GM23338 (cell line): ENCODE measurements around the gene USH1C.

ENCODE experiments used
- CREB1 ChIP-seq: fragments of 250-450 bp; sonication (Bioruptor Pico); IDR thresholded peaks from 2 replicates; pipeline ENCODE4 v1.5.0; 2020; ENCODE audit warnings: low read depth, mild to moderate bottlenecking, moderate library complexity
- EZH2 ChIP-seq: fragments of 200-600 bp; sonication (generic); IDR thresholded peaks from one replicate; pipeline ENCODE4 v1.8.0; 2017; ENCODE audit warnings: antibody characterized with exemption, mild to moderate bottlenecking, low read depth; ENCODE audit not compliant: unreplicated experiment
- EZH2phosphoT487 ChIP-seq: fragments of 200-600 bp; sonication (generic); IDR thresholded peaks from one replicate; pipeline ENCODE4 v1.8.1; 2018; ENCODE audit warnings: antibody characterized with exemption; ENCODE audit not compliant: unreplicated experiment
- POLR2AphosphoS5 ChIP-seq: IDR thresholded peaks from 2 replicates; pipeline ENCODE4 v1.6.1; 2016; ENCODE audit warnings: antibody characterized with exemption, low read depth
- ZNF114 ChIP-seq: fragments of 250-450 bp; sonication (Bioruptor Pico); IDR thresholded peaks from 2 replicates; pipeline ENCODE4 v1.5.0; 2020; ENCODE audit warnings: mild to moderate bottlenecking, moderate library complexity
- TF ChIP-seq, protein P1 (sequence below), 2 experiments: fragments of 200-600 bp in 1 of 2; sonication (generic) in 1 of 2; conservative IDR thresholded peaks; 2 replicates each; pipeline versions ENCODE4 v1.5.1 to v1.6.1; 2016 to 2017; ENCODE audit warnings: antibody characterized with exemption in 2 of 2, low read depth in 2 of 2, mild to moderate bottlenecking in 2 of 2, moderate library complexity in 1 of 2
- TF ChIP-seq, protein P2 (sequence below): IDR thresholded peaks from one replicate; pipeline ENCODE4 v1.6.1; 2018; ENCODE audit warnings: antibody characterized with exemption; ENCODE audit not compliant: unreplicated experiment
- TF ChIP-seq, protein P3 (sequence below): fragments of 250-450 bp; sonication (Bioruptor Pico); IDR thresholded peaks from 2 replicates; pipeline ENCODE4 v1.5.0; 2020; ENCODE audit warnings: mild to moderate bottlenecking, moderate library complexity

DNA sequence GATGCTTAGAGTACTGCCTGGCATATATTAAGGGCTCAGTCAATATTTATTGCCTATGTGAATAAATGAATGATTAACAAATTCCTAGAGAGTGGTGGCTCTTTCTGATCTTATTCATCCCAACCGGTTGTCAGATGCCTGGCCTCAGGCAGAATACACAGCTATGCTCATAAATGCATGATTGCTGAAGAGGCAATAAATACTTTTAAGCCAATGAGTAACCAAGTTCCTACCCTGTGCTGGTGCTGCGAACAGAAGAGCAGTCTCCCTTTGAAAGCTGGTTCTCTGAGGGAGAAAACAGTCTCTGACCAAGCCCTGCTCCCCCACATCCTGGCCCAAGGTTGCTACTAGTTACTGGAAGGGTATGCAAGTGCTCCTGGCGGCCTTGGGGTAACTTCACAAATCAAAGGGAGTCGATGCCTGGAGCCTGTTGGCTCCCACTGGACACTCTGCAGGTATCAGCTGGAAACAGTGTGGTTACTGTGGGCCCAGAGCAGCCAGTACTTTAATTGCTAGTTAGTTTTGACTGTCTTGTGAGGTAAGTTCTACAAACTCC is 2.8 kb downstream of the USH1C start:
- TF ChIP-seq, protein P1, sequence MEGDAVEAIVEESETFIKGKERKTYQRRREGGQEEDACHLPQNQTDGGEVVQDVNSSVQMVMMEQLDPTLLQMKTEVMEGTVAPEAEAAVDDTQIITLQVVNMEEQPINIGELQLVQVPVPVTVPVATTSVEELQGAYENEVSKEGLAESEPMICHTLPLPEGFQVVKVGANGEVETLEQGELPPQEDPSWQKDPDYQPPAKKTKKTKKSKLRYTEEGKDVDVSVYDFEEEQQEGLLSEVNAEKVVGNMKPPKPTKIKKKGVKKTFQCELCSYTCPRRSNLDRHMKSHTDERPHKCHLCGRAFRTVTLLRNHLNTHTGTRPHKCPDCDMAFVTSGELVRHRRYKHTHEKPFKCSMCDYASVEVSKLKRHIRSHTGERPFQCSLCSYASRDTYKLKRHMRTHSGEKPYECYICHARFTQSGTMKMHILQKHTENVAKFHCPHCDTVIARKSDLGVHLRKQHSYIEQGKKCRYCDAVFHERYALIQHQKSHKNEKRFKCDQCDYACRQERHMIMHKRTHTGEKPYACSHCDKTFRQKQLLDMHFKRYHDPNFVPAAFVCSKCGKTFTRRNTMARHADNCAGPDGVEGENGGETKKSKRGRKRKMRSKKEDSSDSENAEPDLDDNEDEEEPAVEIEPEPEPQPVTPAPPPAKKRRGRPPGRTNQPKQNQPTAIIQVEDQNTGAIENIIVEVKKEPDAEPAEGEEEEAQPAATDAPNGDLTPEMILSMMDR (conservative IDR thresholded peaks at IDR 0.05; ENCODE audit: low read depth in 2 of 2) = no peak
- TF ChIP-seq POLR2AphosphoS5 (no peak), CREB1 (CRISPR knock-in tag) (no peak), ZNF114 (CRISPR knock-in tag) (no peak), EZH2 (no peak), EZH2phosphoT487 (no peak)
- TF ChIP-seq, protein P2, sequence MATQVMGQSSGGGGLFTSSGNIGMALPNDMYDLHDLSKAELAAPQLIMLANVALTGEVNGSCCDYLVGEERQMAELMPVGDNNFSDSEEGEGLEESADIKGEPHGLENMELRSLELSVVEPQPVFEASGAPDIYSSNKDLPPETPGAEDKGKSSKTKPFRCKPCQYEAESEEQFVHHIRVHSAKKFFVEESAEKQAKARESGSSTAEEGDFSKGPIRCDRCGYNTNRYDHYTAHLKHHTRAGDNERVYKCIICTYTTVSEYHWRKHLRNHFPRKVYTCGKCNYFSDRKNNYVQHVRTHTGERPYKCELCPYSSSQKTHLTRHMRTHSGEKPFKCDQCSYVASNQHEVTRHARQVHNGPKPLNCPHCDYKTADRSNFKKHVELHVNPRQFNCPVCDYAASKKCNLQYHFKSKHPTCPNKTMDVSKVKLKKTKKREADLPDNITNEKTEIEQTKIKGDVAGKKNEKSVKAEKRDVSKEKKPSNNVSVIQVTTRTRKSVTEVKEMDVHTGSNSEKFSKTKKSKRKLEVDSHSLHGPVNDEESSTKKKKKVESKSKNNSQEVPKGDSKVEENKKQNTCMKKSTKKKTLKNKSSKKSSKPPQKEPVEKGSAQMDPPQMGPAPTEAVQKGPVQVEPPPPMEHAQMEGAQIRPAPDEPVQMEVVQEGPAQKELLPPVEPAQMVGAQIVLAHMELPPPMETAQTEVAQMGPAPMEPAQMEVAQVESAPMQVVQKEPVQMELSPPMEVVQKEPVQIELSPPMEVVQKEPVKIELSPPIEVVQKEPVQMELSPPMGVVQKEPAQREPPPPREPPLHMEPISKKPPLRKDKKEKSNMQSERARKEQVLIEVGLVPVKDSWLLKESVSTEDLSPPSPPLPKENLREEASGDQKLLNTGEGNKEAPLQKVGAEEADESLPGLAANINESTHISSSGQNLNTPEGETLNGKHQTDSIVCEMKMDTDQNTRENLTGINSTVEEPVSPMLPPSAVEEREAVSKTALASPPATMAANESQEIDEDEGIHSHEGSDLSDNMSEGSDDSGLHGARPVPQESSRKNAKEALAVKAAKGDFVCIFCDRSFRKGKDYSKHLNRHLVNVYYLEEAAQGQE = no peak
- TF ChIP-seq, protein P3, sequence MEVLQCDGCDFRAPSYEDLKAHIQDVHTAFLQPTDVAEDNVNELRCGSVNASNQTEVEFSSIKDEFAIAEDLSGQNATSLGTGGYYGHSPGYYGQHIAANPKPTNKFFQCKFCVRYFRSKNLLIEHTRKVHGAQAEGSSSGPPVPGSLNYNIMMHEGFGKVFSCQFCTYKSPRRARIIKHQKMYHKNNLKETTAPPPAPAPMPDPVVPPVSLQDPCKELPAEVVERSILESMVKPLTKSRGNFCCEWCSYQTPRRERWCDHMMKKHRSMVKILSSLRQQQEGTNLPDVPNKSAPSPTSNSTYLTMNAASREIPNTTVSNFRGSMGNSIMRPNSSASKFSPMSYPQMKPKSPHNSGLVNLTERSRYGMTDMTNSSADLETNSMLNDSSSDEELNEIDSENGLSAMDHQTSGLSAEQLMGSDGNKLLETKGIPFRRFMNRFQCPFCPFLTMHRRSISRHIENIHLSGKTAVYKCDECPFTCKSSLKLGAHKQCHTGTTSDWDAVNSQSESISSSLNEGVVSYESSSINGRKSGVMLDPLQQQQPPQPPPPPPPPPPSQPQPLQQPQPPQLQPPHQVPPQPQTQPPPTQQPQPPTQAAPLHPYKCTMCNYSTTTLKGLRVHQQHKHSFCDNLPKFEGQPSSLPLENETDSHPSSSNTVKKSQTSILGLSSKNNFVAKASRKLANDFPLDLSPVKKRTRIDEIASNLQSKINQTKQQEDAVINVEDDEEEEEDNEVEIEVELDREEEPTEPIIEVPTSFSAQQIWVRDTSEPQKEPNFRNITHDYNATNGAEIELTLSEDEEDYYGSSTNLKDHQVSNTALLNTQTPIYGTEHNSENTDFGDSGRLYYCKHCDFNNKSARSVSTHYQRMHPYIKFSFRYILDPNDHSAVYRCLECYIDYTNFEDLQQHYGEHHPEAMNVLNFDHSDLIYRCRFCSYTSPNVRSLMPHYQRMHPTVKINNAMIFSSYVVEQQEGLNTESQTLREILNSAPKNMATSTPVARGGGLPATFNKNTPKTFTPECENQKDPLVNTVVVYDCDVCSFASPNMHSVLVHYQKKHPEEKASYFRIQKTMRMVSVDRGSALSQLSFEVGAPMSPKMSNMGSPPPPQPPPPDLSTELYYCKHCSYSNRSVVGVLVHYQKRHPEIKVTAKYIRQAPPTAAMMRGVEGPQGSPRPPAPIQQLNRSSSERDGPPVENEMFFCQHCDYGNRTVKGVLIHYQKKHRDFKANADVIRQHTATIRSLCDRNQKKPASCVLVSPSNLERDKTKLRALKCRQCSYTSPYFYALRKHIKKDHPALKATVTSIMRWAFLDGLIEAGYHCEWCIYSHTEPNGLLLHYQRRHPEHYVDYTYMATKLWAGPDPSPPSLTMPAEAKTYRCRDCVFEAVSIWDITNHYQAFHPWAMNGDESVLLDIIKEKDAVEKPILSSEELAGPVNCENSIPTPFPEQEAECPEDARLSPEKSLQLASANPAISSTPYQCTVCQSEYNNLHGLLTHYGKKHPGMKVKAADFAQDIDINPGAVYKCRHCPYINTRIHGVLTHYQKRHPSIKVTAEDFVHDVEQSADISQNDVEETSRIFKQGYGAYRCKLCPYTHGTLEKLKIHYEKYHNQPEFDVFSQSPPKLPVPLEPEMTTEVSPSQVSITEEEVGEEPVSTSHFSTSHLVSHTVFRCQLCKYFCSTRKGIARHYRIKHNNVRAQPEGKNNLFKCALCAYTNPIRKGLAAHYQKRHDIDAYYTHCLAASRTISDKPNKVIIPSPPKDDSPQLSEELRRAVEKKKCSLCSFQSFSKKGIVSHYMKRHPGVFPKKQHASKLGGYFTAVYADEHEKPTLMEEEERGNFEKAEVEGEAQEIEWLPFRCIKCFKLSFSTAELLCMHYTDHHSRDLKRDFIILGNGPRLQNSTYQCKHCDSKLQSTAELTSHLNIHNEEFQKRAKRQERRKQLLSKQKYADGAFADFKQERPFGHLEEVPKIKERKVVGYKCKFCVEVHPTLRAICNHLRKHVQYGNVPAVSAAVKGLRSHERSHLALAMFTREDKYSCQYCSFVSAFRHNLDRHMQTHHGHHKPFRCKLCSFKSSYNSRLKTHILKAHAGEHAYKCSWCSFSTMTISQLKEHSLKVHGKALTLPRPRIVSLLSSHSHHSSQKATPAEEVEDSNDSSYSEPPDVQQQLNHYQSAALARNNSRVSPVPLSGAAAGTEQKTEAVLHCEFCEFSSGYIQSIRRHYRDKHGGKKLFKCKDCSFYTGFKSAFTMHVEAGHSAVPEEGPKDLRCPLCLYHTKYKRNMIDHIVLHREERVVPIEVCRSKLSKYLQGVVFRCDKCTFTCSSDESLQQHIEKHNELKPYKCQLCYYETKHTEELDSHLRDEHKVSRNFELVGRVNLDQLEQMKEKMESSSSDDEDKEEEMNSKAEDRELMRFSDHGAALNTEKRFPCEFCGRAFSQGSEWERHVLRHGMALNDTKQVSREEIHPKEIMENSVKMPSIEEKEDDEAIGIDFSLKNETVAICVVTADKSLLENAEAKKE (CRISPR knock-in tag) = no peak
